Measurements from ENCODE around the gene ZSCAN5C.
A peak's percentile ranks its signal among the peaks of the same experiment; 100 is the strongest.

DNA sequence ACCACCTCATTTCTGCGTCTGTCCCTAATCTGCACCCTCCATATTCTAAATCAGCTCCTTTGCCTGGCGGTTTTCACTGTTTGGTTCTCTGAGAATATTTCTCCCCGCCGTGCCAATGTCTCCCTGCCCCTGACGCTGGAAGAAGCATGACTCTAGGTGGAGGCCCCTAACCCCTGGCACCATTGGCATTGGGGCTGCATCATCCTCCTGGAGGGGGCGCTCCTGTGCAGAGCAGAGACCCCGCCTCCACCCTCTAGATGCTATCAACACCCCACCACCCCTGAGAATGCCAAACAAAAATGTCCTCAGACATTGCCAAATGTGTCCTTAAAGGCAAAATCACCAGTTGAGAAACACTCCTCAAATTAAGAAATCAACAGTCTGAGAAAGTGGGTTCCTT is 11.0 kb upstream of the ZSCAN5C start:
- peak; percentile 24; the same call in 1 of the 2 replicates for TF ChIP-seq CTCF (IDR thresholded peaks at IDR 0.05; ENCODE audit: low read length)
- no peak for TF ChIP-seq EZH2 (IDR thresholded peaks at IDR 0.05; ENCODE audit: borderline replicate concordance, low read length)
